Activated T-helper 17 cell treated with anti-CD3 and anti-CD28 coated beads, Interleukin-2, amount 50 U/mL, for 72 hours (primary cell): ENCODE measurements around the gene LRCOL1. TPM values are rescaled to one million over a fixed set of nuclear protein-coding genes. Genes with fewer than 3 reads are reported as not detected.

Source experiments
- ATAC-seq: fragments of 150-1000 bp; cut with Tn5 transposase; replicated peaks from 2 replicates; pipeline ENCODE4 v1.10.0; 2021; ENCODE audit warnings: mild to moderate bottlenecking, moderate library complexity
- H3K27ac Mint-ChIP-seq: one replicate; pipeline ENCODE4 v1.8.0; 2022; ENCODE audit warnings: mixed read lengths
- H3K27me3 Mint-ChIP-seq: one replicate; pipeline ENCODE4 v1.8.0; 2022; ENCODE audit warnings: mixed read lengths
- H3K36me3 Mint-ChIP-seq: one replicate; pipeline ENCODE4 v1.8.0; 2022; ENCODE audit warnings: low read depth, mild to moderate bottlenecking, mixed read lengths
- H3K4me1 Mint-ChIP-seq: one replicate; pipeline ENCODE4 v1.8.0; 2022; ENCODE audit warnings: mixed read lengths
- H3K4me3 Mint-ChIP-seq: one replicate; pipeline ENCODE4 v1.8.0; 2022; ENCODE audit warnings: mild to moderate bottlenecking, mixed read lengths
- H3K9me3 Mint-ChIP-seq: one replicate; pipeline ENCODE4 v1.8.0; 2022; ENCODE audit warnings: mixed read lengths
- total RNA-seq, 2 donors: library from RNA; stranded (reverse); gene quantifications; one replicate each; pipeline ENCODE4 v1.2.3, GENCODE V29; 2022

Gene LRCOL1
- total RNA-seq, 2 donors from 2014 or later, result not detected

DNA sequence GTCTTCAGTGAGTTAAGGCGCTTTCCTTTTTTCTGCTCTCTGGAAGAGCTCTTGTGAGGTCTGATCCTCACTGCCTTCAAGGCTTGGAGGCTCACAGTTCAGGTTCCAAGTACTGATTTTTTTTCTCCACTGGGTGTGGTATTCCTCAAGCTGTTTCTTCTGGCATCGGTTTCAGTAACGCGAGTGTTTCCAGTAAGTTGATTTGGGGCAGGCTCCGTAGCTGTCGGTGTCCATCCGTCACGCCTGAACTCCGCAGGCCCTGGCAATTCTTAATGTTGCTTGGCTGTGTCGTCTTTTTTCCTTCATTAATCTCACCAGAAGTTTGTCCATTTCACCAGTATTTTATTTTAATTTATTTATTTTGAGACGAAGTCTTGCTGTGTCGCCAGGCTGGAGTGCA, 30.6 kb downstream of the LRCOL1 start:
- Mint-ChIP-seq H3K27ac (no peak overlapping the region), H3K4me1 (no peaks in the 10 kb centered on the region), H3K9me3 (no peaks in the 10 kb centered on the region), H3K36me3 (peaks cover 25% of the 10 kb centered on the region), H3K27me3 (no peaks in the 10 kb centered on the region), H3K4me3 (no peak overlapping the region)
- ATAC-seq, result no peak

DNA sequence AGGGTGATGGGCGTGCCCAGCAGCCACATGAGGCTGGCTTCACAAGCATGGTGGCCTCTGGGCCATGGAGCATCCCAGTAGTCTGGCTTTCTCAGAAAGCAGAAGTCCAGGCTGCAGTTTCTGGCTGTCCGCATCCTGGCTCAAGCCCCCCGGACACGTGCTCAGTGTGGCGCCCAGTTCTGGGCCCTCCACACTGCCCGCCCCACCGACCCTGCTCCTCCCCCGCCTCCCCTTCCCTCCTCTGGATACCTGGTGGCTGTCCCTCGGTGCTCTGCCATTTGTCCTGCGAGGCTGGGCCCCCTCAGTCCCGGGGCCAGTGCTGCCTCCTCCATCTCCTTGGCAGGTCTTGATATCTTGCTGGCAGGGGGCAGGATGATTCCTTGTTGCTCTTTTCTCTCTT, 31.6 kb downstream of the LRCOL1 start:
- Mint-ChIP-seq H3K27ac (no peak overlapping the region), H3K4me3 (no peak overlapping the region), H3K27me3 (no peaks in the 10 kb centered on the region), H3K9me3 (no peaks in the 10 kb centered on the region), H3K36me3 (peaks cover 22% of the 10 kb centered on the region), H3K4me1 (no peaks in the 10 kb centered on the region)
- no peak for ATAC-seq

DNA sequence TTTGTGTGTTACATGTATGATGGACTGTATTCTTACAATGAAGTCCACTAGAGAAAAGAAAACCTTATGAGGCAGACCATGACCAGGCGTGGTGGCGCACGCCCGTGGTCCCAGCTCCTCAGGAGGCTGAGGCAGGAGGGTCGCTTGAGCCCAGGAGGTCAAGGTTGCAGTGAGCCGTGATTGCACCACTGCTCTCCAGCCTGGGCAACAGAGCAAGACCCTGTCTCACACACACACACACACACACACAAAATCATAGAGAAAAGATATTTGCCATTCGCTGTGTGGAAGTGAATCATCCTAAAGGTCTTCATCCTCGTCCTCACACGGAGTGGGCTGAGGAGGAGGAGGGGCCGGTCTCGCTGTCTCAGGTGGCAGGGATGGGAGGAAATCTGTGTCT, 32.3 kb downstream of the LRCOL1 start:
- peaks cover 20% of the 10 kb centered on the region for H3K36me3 Mint-ChIP-seq
- H3K27me3 Mint-ChIP-seq, result no peaks in the 10 kb centered on the region
- H3K9me3 Mint-ChIP-seq, result no peaks in the 10 kb centered on the region
- no peak overlapping the region for H3K4me3 Mint-ChIP-seq
- H3K27ac Mint-ChIP-seq, result no peak overlapping the region
- H3K4me1 Mint-ChIP-seq, result no peaks in the 10 kb centered on the region
- ATAC-seq, result no peak

DNA sequence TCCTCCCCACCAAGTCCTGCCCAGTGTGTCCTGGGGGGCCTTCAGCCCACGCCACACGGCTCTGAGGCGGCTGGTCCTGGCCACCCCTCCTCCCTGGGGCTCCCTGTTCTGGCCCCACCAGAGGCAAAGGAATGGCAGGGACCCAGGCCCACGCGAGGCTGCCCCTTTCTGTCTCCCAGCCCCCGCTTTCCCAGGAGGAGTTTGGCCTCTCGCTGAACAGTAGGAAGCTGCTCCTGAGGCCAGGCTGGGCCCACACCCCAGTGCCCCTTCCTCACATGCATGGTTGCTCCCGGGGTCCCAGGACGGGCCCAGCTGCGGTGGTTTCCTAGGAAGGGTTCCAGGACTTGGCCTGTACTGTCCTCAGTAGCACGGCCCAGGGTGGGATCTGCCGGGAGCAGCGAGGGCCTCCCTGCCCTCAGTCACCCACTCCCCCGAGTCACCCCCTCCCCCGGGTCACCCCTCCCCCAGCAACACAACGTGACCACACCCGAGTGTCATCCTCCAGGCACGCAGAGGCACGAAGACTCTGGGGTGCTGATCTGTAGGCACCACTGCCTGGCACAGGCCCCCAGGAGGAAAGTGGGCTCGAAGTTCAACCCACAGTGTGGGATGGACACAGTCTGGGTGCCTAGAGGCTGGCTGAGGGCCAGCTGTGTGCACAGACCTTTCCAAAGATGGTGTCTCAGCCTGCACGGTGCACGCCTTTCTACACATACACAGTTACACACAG, 33.0 kb downstream of the LRCOL1 start:
- no peaks in the 10 kb centered on the region for H3K4me1 Mint-ChIP-seq
- no peak overlapping the region for H3K27ac Mint-ChIP-seq
- H3K9me3 Mint-ChIP-seq, result no peaks in the 10 kb centered on the region
- H3K27me3 Mint-ChIP-seq, result no peaks in the 10 kb centered on the region
- H3K36me3 Mint-ChIP-seq, result peaks cover 20% of the 10 kb centered on the region
- H3K4me3 Mint-ChIP-seq, result no peak overlapping the region
- ATAC-seq, result no peak

DNA sequence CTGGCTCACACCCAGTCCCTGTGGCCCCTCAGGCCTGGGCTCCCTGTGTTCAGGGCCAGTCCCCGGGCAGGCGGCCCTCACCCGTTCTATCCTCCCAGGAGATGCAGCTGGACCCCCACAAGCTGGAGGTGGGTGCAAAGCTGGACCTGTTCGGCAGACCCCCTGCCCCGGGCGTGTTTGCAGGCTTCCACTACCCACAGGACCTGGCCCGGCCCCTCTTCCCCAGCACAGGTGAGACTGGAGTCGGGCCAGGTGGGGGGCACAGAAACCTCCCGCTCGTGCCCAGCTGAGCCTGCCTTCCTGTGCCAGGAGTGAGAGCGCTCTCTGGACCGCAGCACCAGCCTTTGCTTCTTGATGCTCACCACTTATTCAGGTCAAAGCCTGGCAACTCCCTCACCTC, 33.7 kb downstream of the LRCOL1 start:
- Mint-ChIP-seq H3K27me3 (no peaks in the 10 kb centered on the region), H3K36me3 (peaks cover 20% of the 10 kb centered on the region), H3K4me1 (no peaks in the 10 kb centered on the region), H3K9me3 (no peaks in the 10 kb centered on the region), H3K4me3 (no peak overlapping the region), H3K27ac (no peak overlapping the region)
- no peak for ATAC-seq

DNA sequence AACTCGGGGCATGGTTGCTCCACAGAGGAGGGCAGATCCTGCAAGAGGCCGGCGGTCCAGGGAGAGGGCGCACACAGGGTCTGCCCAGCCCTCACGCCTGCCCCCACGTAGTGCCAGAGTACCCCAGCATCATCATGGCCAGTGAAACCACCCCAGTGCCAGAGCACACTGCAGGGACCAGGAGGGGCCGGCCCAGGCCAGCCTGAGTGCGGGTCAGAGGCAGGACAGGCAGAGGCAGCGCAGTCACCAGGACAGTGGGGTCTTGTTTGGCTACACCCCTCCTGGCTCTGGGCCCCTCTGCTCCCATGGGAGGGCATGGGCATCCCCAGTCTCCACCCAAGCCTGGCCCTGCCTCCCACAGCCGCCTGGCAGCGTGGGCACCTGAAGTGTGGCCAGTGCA, 34.7 kb downstream of the LRCOL1 start:
- Mint-ChIP-seq H3K36me3 (peaks cover 20% of the 10 kb centered on the region), H3K9me3 (no peaks in the 10 kb centered on the region), H3K27me3 (no peaks in the 10 kb centered on the region), H3K4me1 (no peaks in the 10 kb centered on the region), H3K4me3 (no peak overlapping the region), H3K27ac (no peak overlapping the region)
- ATAC-seq, result no peak

DNA sequence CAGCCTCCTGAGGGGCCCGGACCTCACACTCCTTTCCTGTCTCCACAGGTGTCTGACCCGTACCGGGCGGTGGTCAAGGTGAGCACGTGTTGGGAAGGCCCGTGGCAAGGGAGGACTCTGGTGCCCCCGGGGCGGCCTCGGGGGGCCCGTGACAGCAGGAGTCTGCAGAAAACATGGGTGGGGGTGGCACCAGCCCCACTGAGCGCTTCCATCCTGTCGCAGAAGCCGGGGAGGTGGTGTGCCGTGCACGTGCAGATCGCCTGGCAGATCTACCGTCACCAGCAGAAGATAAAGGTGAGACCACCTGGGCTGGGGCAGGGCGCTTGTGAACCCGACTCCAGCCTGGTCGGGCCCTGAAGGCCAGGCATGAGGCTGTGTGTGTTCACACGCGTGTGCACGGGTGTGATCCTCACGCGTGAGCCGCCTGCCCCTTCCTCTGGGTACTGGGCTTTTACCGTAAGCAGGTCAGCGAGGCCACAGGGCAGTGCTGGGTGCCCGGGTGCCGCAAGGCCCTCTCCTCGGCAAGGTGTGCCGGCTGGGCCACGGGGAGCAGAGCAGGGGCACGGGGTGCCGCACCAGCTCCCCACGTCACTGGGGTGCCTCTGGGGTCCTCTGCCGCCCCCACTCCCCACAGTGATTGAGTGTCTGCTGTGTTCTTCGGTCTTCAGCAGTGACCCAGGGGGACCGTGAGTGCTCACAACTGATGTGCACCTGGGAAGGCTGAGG, 35.9 kb downstream of the LRCOL1 start:
- Mint-ChIP-seq H3K36me3 (peaks cover 15% of the 10 kb centered on the region), H3K4me3 (no peak overlapping the region), H3K27ac (no peak overlapping the region), H3K27me3 (no peaks in the 10 kb centered on the region), H3K9me3 (no peaks in the 10 kb centered on the region), H3K4me1 (no peaks in the 10 kb centered on the region)
- no peak for ATAC-seq

DNA sequence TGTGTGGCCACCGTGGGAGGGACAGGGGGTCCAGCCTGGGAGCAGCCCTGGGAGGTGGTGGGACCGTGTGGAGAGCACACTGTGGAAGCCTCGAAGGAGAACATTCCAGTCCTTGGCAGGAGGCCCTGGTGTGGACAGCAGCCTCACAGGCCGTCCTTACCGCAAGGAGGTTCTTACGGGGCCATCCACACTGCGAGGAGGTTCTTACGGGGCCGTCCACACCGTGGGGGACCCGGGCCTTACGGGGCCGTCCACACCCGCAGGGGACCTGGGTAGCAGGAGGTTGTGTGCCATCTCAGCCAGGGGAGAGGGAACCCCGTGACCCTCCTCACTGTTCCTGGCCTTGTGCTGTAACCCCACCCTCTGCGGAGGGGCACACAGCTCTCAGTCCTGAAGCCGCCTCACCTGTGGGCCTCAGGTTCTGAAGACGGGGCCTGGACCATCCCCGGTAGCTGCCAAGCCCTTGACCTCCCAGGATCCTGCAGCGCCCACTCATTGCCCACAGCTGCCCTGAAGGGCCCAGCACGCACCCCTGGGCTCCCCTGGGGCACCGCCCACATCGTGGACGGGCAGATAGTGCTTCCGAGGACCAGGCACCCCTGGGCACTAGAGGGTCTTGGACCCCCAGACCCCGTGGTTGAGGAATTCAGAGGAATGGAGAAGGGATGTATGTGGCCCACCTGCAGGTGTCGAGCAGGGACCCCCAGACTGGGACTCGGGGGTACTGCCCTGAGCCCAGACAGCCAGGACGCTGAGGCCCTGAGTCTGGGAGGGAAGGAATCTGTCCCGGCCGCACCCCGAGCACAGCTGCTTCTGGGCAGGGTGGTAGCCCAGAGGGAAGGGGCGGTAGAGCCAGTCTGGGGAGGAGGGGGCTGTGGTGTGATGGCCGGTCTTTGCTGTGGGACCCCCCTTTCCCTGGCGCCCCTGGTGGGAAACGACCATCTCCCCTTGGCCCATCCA, 37.3 kb downstream of the LRCOL1 start:
- Mint-ChIP-seq H3K27ac (no peak overlapping the region), H3K27me3 (no peaks in the 10 kb centered on the region), H3K9me3 (no peaks in the 10 kb centered on the region), H3K36me3 (peaks cover 14% of the 10 kb centered on the region), H3K4me1 (no peaks in the 10 kb centered on the region), H3K4me3 (no peak overlapping the region)
- ATAC-seq, result no peak

DNA sequence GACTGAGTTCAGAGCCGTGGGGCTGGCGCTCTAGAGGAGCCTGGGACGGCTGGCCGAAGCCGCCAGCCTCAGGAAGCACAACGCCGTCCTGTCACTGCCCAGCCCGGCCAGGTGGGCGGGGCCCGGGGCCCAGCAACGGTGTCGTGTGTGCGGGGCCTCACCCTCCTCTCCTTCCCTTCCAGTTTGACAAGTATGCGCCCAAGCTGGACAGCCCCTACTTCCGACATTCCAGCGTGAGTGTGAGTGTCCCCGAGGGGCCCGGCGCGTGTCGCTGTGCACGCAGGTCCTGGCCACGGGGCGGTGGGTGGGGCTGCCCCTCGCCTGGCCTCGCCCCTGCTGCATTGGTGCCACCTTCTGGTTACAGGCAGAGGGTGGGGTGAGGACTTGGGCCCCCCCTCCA, 38.3 kb downstream of the LRCOL1 start:
- no peaks in the 10 kb centered on the region for H3K9me3 Mint-ChIP-seq
- no peak overlapping the region for H3K27ac Mint-ChIP-seq
- no peak for ATAC-seq
- H3K36me3 Mint-ChIP-seq, result peaks cover 10% of the 10 kb centered on the region
- H3K4me1 Mint-ChIP-seq, result no peaks in the 10 kb centered on the region
- H3K4me3 Mint-ChIP-seq, result no peak overlapping the region
- H3K27me3 Mint-ChIP-seq, result no peaks in the 10 kb centered on the region

DNA sequence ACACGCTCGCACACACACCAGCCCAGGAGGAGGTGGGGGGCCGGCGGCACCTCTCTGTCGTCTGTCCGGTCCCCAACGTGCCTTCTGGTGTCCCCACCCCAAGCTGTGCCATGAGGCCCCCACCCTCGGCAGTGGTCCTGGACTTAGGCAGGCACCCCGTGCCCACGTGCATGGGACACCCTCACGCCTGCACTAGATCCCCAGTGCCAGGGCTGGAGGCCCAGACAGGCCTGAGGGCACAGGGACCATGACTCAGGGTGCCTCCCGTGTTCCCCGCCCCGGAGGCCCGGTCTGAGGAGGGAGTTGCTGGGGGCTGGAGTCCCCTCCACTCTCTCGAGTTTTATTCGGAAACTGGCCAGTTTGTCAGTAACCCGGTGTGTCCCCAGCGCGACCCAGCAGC, 38.8 kb downstream of the LRCOL1 start:
- no peak overlapping the region for H3K27ac Mint-ChIP-seq
- no peak overlapping the region for H3K4me3 Mint-ChIP-seq
- no peaks in the 10 kb centered on the region for H3K4me1 Mint-ChIP-seq
- H3K36me3 Mint-ChIP-seq, result peaks cover 10% of the 10 kb centered on the region
- H3K27me3 Mint-ChIP-seq, result no peaks in the 10 kb centered on the region
- no peaks in the 10 kb centered on the region for H3K9me3 Mint-ChIP-seq
- ATAC-seq, result no peak

DNA sequence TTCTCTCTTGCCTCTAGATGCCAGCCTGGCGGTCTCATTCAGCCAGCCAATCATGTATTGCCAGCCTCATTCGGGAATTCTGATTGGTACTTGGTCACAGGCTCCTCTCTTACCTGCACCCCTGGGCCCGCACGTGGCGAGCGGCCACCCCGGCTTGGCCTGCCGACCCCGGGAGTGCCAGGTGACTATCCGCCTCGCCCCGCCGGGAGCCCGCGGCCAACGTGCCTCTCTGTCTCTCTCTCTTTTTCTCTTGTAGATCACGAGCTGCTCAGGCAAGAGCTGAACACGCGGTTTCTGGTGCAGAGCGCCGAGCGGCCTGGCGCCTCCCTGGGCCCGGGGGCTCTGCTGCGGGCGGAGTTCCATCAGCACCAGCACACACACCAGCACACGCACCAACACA, 39.3 kb downstream of the LRCOL1 start:
- no peak for ATAC-seq
- Mint-ChIP-seq H3K27me3 (no peaks in the 10 kb centered on the region), H3K9me3 (no peaks in the 10 kb centered on the region), H3K27ac (no peak overlapping the region), H3K4me1 (no peaks in the 10 kb centered on the region), H3K4me3 (no peak overlapping the region), H3K36me3 (peaks cover 13% of the 10 kb centered on the region)

DNA sequence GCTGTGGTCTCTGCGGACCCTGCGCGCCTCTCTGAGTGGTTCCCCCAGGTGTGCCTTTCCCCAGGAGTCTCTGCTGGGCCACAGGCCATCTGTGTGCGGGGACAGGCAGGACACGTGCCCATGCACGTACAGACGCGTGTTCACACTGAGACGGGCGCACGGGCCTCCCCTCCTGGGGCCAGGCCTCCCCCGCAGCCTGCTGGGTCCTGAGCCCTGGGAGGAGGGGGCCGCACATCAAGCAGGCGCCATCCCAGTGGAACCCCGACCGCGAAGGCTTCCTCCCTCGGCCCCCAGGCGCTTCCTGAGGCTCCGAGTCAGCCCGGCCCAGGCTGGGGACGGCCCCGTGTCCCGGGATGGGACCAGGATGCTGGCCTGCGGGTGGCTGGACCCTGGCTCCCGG, 39.7 kb downstream of the LRCOL1 start:
- H3K4me3 Mint-ChIP-seq, result no peak overlapping the region

DNA sequence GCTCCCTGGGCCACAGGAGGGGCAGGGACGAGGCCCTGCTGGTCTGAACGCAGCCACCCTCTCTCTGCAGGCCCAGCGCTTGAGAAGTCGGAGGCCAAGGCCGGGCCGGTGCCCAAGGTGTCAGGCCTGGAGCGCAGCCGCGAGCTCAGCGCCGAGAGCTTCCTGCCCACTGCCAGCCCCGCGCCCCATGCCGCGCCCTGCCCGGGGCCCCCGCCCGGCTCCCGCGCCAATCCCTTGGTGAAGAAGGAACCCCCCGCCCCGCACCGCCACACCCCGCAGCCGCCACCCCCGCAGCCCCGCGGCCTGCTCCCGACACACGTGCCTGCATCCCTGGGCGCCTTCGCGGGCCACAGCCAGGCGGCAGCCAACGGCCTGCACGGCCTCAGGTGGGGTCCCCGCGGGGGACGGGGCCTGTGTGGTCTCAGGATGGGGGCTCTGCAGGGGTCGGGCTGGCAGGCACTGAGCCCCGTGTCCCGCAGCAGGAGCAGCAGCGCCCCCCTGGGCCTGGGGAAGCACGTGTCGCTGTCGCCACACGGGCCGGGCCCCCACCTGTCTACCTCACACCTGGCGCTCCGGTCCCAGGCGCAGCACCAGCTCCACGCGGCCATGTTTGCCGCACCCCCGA, 40.4 kb downstream of the LRCOL1 start:
- Mint-ChIP-seq H3K27ac (no peak overlapping the region), H3K27me3 (no peaks in the 10 kb centered on the region), H3K9me3 (no peaks in the 10 kb centered on the region), H3K36me3 (peaks cover 7% of the 10 kb centered on the region), H3K4me3 (no peak overlapping the region), H3K4me1 (no peaks in the 10 kb centered on the region)
- no peak for ATAC-seq

More for the DNA sequence above, 39.7 kb downstream of the LRCOL1 start:
- Mint-ChIP-seq H3K4me1 (no peaks in the 10 kb centered on the region), H3K27ac (no peak overlapping the region), H3K9me3 (no peaks in the 10 kb centered on the region), H3K27me3 (no peaks in the 10 kb centered on the region), H3K36me3 (peaks cover 14% of the 10 kb centered on the region)
- no peak for ATAC-seq

DNA sequence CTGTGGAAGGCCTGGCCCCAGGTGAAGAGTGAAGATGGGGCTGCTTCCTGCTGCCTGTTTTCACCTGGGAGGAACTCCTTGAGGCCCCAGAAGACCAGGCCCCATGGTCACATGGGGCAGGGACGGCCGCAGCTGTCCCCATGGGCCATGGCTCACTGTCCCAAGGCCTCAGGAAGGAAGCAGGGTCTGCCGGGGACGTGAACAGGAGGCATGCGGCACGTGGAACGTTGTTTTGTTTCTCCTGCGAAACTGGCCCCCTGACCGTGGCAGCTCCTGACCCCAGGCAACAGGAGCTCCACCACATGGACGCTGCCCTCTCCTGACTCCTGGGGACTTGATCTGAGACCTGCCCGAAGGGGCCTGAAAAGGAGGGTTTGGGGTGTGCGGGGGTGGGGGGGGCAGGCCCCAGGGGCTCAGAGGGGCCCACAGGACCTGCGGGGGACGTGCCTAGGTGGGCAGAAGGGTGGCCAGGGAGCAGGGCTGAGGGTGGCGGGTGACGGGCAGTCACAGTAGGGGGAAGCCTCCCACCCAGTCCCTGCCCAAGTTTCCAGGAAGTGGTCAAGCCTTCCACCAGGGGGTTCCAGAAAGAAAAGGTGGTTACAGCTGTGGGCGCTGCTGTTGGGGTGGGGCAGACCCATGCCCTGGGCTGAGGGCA, 41.4 kb downstream of the LRCOL1 start:
- H3K4me1 Mint-ChIP-seq, result no peaks in the 10 kb centered on the region
- ATAC-seq, result no peak

More for the DNA sequence above, 41.4 kb downstream of the LRCOL1 start:
- H3K4me3 Mint-ChIP-seq, result no peak overlapping the region
- peaks cover 5% of the 10 kb centered on the region for H3K36me3 Mint-ChIP-seq
- H3K27ac Mint-ChIP-seq, result no peak overlapping the region
- H3K27me3 Mint-ChIP-seq, result no peaks in the 10 kb centered on the region
- H3K9me3 Mint-ChIP-seq, result no peaks in the 10 kb centered on the region
